Gastrocnemius medialis (tissue), 4 donors: Measurements from ENCODE around the gene RAPGEF1.

Experiments used
- CTCF ChIP-seq, 5 experiments: fragments of 450-650 bp in 3 of 5; fragments of 200-600 bp in 2 of 5; sonication (generic) in 2 of 5; IDR thresholded peaks in 4 of 5; conservative IDR thresholded peaks in 1 of 5; 1 replicate in 4 of 5; 2 replicates in 1 of 5; pipeline ENCODE4 v1.5.1; 2016 to 2019; ENCODE audit warnings: antibody characterized with exemption in 5 of 5, mild to moderate bottlenecking in 3 of 5, moderate library complexity in 3 of 5
- POLR2A ChIP-seq, 2 donors: fragments of 450-650 bp; IDR thresholded peaks; one replicate each; pipeline ENCODE4 v1.6.1; 2017; ENCODE audit warnings: antibody characterized with exemption in 2 of 2, mild to moderate bottlenecking in 2 of 2, moderate library complexity in 2 of 2

- TF ChIP-seq CTCF (IDR thresholded peaks at IDR 0.05 in 4 of 5, conservative IDR thresholded peaks at IDR 0.05 in 1 of 5) (no peak), POLR2A (IDR thresholded peaks at IDR 0.05) (no peak)
Measured at GRCh38 chr9:131676431-131676972, 63.4 kb downstream of the RAPGEF1 start.
